Hypothalamus (tissue), 51 donors: Measurements from ENCODE around the gene ZMYND19.
"Not testable (repeated sequence)": the region's sequence is repeated elsewhere in the genome, so short reads cannot be mapped to it uniquely, and the experiment has no call there.

ENCODE experiments used
- DNase-seq, 51 donors: peaks; one replicate each; lab custom pipeline; 2025; lab: John Stamatoyannopoulos, UW

Gene ZMYND19

DNA sequence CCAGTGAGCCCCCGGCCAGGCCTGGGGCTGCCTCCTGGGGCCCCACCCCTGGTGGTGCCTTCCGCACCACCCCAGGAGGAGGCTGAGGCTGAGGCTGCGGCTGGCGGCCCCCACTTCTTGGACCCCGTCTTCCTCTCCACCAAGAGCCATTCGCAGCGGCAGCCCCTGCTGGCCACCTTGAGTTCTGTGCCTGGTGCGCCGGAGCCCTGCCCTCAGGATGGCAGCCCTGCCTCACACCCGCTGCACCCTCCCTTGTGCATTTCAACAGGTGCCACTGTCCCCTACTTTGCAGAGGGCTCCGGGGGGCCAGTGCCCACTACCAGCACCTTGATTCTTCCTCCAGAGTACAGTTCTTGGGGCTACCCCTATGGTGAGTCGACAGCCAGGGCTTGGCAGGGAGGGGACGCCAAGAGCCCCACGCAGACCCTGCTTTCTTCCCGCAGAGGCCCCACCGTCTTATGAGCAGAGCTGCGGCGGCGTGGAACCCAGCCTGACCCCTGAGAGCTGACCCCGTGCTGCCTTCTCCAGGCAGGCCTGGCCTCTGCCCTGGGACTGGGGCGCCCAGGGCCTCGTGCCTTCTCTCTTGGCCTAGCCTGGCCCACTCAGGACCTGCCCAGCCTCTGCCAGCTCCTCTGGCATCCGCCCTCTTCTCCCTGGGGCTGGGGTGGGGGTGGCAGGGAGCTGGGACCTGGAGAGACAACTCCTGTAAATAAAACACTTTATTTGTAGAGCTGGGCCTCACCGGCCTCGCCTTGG is 24.5 kb upstream of the ZMYND19 start:
- DNase-seq = no peak

DNA sequence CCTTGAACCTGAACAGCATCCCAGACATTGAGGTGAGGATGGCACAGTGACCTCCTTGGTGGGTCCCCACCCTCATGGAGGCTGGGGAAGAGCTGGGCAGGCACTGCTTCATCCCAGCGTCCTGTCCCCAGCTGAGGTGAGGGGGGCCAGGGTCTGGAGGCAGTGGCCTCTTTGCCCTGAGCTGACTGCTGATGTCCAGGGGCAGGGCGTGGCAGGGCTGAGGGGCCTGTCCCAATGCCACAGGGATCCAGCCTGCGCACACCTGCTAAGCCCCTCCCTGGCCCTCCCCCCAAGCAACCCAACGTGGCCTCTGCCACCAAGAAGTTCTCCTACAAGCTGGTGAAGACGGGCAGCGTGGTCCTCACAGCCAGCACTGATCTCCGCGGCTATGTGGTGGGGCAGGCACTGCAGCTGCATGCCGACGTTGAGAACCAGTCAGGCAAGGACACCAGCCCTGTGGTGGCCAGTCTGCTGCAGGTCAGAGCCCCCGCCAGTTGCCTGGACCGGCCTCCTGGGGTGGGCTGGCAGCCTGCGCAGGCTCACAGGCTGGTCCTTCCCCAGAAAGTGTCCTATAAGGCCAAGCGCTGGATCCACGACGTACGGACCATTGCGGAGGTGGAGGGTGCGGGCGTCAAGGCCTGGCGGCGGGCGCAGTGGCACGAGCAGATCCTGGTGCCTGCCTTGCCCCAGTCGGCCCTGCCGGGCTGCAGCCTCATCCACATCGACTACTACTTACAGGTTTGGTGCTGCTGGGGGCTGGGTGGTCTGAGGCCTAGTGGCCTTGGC is 23.6 kb upstream of the ZMYND19 start:
- DNase-seq = no peak

DNA sequence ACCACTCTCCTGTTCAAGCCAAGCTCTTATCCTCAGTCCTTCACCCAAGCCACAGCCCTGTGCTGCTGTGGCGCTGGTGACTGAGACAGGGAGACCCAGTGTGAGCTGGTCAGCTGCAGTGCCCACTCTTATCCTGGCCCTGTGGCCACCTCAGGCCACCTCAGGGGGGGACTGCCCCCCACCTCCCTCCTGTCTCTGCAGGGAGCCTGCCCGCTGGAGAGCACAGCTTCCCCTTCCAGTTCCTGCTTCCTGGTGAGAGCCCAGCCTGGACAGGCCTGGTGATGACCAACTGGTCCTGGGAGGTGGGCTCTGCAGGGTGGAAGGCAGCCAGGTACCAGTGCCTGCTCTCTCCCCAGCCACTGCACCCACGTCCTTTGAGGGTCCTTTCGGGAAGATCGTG is 22.9 kb upstream of the ZMYND19 start:
- no peak for DNase-seq

DNA sequence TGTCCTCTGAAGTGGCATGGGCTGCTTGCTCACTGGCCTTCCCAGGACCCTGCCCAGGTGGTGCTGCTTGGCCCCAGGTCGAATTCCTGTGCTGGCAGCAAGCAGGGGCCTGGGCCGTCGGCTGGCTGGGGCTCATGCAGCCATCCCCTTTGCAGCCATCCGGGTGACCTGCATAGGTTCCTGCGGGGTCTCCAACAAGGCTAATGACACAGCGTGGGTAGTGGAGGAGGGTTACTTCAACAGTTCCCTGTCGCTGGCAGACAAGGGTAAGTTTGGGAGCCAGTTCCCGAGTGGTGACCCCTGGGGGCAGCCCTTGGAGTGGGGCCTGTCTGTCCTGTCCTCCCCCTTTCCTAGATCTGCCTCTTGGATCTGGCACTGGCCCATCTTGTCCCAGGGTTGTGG is 22.4 kb upstream of the ZMYND19 start:
- DNase-seq = no peak

DNA sequence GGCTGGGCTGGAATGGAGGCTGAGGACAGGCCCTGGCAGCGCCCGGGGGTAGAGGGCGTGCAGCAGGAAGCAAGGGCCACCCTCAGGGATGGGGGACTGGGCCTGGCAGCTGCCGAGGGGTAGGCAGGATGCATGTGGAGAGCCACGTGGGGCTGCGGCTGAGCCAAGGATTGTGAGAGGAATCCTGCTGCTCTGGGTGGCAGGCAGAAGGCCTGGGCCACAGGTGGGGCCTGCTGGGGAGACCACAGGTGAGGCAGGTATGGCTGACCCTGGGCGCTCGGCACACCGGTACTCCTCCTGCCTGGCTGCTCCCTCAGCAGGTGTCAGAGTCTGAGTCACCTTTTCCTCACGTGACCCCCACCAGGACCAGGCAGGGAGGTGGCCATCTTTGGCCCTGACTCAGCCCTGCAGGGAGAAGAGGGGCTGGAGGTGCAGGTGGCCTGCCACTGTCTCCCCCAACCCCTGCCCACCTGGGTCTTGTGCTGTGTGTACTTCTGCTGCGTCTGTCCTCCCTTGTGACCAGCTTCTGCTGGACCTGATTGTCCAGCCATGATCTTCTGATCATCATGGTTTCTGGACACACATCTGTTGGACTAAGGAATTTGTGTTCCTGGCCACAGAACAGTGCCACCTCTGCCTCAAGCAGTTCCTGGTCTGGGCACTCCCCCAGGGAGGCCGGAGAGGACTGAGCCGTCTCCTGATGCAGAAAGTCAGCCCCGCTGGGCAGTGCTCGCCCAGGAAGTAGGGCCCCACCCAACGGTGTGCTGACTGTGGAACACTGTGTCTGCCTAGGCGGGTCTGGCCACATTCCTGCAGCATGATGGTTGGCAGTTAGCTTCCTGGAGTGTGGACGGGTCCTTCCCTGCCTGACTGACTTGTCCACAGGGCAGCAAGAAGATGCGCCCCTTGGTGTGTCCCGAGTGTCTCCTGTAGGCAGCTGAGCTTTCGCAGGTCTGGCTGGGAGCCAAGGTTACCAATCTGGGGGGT is 21.6 kb upstream of the ZMYND19 start:
- no peak for DNase-seq

DNA sequence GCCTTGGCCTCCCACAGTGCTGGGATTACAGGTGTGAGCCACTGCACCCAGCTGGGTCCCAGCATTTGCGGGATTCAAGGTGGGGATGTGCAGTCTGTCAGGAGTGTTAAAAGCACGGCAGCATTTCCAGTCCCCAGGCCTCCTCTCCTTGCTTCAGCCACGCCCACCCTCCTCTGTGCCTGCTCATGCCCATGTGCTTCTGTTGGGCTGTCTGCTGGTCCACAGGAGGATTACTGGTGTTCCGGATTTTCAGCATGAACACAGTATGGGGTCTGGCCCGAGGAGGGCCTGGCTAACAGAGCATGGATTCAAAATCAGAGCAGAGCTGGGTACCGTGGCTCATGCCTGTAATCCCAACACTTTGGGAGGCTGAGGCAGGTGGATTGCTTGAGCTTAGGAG is 20.6 kb upstream of the ZMYND19 start:
- no peak for DNase-seq

DNA sequence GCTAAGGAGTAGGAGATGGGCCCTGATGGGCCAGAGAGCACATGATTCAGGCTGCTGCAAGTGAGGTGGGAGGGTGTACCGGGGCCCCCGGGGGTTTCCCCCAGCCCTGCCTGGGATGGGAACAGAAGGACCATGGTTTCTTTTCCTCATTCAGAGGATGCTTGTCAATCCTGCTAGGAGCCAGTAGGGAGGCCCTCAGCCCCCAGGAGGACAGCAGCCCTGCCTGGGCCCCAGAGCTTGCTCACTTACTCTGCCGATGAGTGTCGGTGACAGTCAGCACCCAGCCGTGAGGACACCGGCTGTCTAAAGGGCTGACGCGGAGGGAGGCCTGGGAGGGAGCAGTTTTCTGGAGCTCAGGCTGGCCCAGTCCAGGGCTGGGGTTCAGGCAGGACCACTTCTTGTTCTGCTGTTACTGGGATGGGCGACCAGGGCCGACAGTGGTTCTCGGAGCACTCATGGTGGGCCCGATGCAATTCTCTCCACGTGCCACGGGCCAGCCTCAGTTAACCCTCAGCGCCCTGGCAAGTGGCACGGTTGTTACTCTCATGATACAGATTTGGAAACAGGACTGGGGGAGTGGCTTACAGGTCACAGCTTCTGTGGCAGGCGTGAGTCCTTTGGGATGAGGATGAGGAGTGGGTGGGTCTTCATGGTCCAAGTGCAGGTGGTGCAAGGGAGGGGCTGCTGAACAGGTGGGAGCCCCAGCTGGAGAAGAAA is 17.0 kb upstream of the ZMYND19 start:
- no peak for DNase-seq

DNA sequence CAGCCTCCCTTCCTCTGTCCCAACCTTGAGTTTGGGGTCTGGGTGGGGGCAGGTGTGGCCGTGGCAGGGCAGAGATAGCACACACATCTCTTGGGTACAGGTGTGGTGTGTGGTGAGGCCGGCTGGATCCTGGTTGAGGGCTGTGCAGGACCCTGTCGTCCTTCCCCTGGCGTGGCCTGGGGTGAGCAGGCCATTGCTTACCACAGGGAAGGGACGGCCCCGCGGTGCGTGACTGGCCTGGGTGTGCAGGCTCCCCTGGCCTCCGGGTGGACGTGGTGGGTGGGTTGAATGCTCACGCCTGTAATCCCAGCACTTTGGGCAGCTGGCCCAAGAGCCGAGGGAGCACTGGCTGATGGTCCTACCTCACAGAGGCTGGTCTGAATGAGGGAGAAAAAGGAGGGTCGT is 16.4 kb upstream of the ZMYND19 start:
- no peak for DNase-seq

DNA sequence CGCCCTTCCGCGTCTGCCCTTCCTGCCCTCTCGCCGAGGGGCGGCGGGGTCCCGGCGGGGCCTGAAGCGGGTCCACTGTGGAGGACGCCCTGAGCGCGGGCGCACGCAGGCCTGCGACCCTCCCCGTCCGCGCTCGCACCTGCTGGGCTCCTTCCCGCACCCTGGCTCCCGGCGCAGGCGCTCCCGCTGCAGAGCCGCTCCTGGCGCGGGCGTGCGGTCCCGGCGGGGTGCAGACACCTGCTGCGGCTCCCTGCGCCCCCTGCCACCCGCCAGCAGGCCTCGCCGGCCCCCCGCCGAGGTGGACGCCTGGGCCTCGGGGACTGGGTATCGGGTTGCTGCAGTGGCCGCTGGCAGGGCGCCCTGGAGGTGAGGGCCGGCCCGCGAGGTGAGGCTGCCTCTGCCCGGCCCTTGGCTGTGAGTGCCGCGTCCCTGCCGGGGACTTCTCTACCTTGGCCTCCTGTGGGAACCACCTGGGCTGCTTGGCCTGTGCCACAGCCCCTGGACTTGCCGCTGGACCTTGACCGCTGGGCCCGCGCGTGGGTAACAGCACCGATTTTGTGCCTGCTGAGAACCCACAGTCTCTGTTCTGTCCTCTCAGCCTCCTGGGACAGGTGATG is 15.8 kb upstream of the ZMYND19 start:
- DNase-seq = no peak

DNA sequence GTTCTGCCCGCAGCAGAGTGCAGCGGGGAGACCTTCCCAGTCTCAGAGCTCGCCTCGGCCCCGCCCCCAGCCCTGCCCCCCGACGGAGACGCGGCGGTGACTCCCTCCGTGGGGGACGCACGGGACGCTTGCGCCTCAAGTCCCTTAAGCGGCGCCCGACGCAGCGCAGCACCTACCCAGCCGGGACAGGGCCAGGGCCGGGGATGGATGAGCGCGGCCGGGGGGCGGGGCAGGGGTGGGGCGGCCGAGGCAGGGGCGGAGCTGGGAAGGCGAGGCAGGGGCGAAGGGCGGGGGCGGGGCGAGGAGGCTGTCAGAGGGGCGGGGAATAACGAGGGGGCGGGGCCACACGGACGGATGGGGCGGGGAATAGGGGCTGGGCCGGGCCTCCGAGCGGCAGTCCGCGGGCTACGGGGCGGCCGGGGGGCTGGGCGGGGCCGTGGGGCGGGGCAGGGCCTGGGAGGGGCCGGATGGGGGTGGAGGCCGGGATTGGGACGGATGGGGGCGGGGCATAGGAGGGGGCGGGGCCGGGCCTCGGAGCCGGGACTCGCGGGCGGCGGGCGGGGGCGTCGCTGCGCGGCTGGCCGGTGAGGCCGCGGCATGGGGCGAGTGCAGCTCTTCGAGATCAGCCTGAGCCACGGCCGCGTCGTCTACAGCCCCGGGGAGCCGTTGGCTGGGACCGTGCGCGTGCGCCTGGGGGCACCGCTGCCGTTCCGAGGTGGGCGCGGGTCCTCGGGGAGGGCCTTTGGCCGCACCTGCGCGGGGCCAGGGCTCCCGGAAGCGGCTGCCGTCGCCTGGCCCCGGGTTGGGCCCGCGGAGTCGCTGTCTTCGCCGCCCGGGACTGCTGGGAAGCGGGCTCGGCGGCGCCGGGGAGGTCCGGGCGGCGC is 15.1 kb upstream of the ZMYND19 start, which contains the start of gene ARRDC1:
Gene ARRDC1 (plus strand): TSS at position 566 of the 884 bp plus-strand sequence. CDS start 32 bp downstream, at position 598.
- DNase-seq = peak; percentile 35 to 98 (median 88)

DNA sequence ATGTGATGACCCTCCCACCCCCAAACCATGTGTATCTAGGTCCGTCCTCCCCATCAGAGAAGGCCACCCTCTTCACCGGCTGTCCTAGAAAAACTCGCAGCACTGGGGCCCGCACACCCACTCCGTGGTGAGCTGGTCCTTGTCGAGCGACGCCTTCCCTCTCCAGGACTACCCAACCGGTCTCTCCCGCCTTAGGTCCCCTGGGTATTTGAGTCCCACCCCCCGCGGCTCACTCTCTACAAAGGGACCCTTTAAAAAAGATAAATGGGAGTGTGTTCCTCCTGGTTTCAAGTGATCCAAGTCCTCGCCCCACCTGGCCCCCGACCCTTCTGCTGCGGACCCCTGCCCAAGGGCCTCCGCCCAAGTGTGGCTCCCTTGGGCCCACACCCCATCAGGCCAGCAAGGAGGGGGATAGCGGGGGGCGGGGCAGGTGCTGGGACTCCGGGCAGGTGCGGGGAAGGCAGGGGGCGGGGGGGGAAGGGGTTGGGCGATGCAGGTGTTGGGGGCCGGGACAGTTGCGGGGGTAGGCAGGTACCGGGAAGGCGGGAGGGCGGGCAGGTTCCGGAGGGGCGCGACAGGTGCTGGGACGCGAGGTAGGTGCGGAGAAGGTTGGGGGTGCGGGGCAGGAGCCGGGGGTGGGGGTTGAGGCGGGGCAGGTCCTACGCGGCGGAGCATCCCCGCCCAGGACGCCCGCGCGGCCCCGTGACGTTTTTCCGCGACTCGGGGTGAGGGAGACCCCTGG is 14.2 kb upstream of the ZMYND19 start:
- no peak for DNase-seq

DNA sequence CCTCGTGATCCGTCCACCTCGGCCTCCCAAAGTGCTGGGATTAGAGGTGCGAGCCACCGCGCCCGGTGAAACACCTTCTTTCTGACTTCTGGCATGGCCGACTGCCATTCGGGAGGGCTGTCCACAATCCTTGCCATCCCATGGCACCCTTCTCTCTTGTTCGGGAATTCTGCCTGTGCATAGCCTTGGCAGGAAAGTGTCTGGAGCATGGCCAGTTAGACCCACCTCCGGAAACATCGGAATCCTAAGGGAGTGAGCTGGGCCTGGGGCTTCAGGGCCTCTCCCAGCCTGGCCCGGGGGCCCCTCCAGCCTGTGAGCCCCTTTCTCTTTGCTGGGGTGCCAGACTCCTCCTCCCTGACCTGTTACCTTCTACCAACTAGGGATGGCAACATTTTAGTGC is 13.6 kb upstream of the ZMYND19 start:
- no peak for DNase-seq

DNA sequence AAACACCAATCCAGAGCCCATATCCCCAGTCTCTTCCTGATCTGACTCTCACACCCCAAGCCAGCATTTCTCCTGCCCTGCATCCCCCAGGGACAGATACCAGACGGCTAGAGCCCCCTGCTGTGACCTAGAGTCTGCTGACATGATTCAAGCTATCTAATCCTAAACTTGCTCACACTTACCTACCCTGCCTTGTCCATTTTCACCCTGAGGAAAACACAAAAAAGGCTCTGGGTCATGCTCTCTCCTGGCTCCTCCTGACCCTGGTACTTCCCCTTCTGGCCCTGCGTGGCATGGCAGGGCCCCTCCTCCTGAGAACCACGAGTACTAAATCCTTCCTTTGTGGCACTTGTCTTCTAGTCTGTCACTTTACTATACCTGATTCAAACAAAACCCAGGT is 12.3 kb upstream of the ZMYND19 start:
- no peak for DNase-seq

DNA sequence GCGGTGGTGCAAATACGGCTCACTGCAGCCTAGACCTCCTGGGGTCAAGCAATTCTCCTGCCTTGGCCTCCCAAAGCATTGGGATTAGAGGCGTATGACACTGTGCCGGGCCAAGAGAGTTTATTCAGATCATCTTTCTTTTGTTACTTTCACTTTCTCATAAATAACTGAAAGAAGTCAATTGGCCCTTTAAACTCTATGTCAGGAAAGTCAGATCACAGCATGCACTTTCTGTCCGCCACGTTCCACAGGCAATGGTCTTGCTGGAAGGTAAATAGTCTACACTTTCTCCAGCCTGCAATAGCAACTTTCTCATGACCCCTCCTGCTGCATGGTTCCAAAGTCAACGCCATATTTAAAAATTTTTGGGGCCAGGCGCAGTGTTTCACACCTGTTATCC is 8.6 kb upstream of the ZMYND19 start:
- DNase-seq = no peak

DNA sequence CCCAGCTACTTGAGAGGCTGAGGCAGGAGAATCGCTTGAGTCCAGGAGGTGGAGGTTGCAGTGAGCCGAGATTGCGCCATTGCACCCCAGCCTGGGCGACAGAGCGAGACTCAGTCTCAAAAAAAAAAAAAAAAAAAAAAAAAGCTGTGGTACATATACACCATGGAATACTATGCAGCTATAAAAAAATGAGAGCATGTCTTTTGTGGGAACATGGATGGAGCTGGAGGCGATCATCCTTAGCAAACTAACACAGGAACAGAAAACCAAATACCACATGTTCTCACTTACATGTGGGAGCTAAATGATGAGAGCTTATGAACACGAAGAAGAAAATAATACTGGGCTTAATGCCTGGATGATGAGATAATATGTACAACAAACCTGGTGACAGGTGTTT is 6.3 kb upstream of the ZMYND19 start:
- DNase-seq = not testable (repeated sequence)

DNA sequence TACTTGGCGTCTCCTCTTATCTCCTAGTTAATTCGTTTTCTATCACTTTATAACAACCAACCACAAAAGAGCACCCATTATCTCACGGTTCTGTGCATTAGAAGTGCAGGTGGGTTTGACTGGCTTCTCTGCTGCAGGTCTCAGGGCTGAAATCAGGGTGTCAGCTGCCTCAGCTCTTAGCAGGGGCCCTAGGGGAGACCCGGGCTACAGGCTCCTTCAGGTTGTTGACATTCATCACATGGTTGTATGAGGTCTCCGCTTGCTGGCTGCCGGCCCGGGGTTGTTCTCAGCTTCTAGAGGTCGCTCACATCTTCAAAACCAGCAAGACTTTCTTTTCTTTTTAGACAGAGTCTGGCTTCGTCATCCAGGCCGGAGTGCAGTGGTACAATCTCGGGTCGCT is 2.9 kb upstream of the ZMYND19 start:
- peak in 2 of 51 donors; percentile 20 to 33 for DNase-seq

DNA sequence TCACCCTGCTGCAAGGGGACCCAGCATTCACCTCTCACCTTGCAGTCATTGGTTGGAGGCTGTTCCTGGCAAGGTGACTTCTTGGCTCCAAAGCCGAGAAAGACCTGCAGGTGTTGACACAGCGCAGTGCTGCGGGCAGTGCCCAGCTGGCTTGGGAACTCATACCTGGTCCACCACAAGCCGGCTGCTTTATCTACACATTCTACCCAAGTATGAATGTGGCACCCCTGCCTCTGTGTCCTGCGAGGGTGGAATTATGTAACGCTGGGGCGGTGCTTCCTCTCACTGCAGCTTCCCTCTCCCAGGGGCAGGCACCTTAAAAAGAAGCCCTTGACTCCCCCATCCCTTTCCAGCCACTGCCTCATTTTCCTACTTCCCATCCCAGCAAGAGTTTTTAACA is 2.5 kb upstream of the ZMYND19 start:
- no peak for DNase-seq

DNA sequence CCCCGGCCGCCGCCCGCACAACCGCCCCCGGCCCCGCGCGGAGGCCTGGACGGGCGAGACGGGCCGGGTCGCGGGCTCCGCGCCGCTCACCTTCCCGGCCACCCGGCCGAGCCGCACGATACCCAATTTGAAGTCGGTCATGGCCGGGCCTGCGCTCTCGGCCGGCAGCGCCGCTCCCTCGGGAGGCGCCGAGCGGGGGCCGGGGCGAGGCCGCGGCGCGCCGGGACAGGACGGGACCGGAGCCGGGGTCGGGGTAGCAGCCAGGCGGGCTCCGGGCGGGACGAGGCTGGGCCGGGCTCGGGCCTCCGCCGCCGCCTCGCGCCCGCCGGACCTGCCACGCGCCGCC is 216 bp downstream of the ZMYND19 start:
- DNase-seq = no peak
